GM18508 (cell line): Measurements from ENCODE around the gene CHRFAM7A.
"Not testable (repeated sequence)": the region's sequence is repeated elsewhere in the genome, so short reads cannot be mapped to it uniquely, and the experiment has no call there.

ENCODE experiments used
- ATAC-seq: cut with Tn5 transposase; IDR thresholded peaks from one replicate; pipeline ENCODE4 v1.9.1; 2021; ENCODE audit warnings: moderate number of reproducible peaks; ENCODE audit not compliant: insufficient read depth, unreplicated experiment

Gene CHRFAM7A

GRCh38 chr15:30392766-30393663 lies at the start of gene CHRFAM7A:
TSS of gene CHRFAM7A (minus strand) at chr15:30393540. CDS start at chr15:30383351, 10,189 bp downstream.
- ATAC-seq, result not testable (repeated sequence)

- ATAC-seq, result not testable (repeated sequence)
These were observed 45.0 kb upstream of the CHRFAM7A start for GRCh38 chr15:30438348-30438747.

GRCh38 chr15:30435878-30436277 lies 42.5 kb upstream of the CHRFAM7A start:
- ATAC-seq, result not testable (repeated sequence)

- not testable (repeated sequence) for ATAC-seq
These were observed 27.4 kb upstream of the CHRFAM7A start for GRCh38 chr15:30420723-30421122.

DNA sequence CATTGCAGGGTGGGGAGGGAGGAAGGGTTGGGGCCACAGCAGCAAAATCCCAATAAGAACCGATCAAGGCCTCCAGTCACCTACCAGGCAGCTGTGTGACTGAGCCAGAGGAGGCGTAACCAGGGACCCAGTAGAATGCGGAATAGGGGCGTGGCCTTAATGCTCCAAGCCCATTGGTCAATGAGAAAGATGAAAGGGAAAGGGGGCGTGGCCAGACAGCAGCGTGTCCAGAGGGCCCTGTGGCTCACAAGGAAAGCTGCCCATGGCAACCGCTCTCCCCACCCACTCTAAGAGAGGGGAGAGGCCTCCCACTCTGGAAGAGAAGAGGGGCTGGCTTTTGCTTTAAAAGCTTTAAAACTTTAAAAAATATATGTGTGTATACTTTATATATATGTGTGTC lies 20.8 kb upstream of the CHRFAM7A start, which contains the start of gene GOLGA8R:
Gene GOLGA8R, minus strand, starts transcription at position 101 of the 400 bp plus-strand sequence. Its CDS starts 98 bp downstream, at position 3.
- not testable (repeated sequence) for ATAC-seq

GRCh38 chr15:30407636-30408035 lies 14.3 kb upstream of the CHRFAM7A start:
- ATAC-seq, result not testable (repeated sequence)

GRCh38 chr15:30398988-30399387 lies 5.6 kb upstream of the CHRFAM7A start:
- ATAC-seq, result not testable (repeated sequence)

DNA sequence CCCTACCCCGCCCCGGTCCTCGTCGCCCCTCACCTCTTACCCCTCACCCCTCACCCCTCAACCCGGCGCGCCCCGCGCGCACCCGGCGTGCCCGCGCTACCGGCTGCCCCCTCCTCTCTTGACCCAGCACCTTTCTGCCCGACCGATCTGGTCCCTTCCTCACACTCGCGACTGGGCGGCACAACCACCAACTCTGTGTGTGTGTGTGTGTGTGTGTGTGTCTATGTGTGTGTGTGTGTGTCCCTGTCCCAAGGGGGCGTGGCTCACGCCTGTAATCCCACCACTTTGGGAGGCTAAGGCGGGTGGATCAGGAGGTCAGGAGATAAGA lies 288 bp upstream of the CHRFAM7A start:
- ATAC-seq, result not testable (repeated sequence)

DNA sequence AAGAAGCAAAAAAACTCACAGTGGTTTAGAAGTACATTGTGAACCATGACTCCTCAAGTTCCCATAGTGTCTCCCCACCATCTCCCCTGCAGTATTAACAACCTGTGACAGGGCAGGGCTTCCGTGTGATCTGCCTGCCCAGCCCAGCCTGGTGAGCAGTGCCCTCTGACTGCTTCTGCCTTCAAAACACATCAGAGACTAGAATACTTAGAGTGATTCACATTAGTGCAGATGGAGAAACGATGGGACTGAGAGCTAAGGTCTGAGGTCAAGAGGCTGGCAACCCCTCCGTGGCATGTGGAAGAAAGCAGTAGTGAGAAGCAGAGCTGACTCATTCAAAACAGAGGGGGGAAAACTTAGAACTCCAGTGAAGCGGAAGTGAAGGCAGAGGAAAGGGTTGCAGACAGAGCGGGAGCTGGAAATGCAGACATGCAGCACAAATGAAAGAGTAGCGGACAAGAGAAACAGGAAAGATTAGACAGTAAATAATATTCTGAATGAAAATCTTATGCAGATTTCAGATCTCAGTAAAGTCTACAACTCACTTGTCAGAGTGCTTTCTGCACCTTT lies 6.9 kb downstream of the CHRFAM7A start:
- ATAC-seq, result not testable (repeated sequence)

GRCh38 chr15:30377082-30377413 lies 16.3 kb downstream of the CHRFAM7A start:
- not testable (repeated sequence) for ATAC-seq

DNA sequence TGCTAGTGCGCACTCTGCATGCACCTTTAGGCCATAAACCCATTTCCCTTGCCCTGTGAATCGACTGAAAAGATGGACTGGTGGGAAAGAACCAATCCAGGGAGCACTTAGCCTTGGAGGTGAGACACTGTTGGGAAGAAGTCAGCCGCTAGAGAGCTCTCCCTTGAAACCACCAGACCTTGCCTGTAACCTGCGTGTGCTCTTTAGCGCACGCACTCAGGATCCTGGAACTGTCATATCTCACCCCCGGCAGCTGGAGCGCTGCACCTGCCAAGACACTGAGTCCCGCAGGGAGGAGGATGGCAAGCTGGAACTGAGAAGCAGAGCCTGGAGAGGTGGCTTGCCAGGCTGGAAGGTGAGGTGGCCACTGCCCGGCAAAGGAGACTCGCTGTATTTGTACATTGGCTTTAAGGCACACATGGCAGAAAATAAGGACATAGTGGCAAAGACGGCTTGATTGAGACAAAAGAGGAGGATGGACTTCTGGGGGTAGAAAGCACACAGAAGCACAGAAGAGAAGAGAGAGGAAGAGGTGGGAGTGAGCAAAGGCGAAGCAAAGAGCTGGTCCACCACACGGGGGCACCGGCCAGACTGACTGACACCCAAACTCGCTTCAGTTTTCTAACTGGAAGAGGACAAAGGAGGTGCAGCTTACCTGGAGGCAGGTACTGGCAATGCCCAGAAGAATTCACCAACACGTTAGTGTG lies 16.8 kb downstream of the CHRFAM7A start:
- not testable (repeated sequence) for ATAC-seq

DNA sequence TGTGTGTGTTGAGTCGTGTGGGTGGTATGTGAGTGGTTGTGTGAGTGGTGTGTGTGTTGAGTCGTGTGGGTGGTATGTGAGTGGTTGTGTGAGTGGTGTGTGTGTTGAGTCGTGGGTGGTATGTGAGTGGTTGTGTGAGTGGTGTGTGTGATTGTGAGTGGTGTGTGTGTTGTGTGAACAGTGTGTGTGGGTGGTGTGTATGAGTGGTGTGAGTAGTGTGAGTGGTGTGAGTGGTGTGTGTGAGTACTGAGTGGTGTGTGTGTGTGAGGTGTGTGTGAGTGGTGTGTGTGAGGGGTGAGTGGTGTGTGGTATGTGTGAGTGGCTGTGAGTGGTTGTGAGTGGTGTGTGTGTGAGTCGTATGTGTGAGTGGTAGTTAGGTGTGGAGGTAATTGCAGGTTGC lies 17.5 kb downstream of the CHRFAM7A start:
- ATAC-seq, result not testable (repeated sequence)

DNA sequence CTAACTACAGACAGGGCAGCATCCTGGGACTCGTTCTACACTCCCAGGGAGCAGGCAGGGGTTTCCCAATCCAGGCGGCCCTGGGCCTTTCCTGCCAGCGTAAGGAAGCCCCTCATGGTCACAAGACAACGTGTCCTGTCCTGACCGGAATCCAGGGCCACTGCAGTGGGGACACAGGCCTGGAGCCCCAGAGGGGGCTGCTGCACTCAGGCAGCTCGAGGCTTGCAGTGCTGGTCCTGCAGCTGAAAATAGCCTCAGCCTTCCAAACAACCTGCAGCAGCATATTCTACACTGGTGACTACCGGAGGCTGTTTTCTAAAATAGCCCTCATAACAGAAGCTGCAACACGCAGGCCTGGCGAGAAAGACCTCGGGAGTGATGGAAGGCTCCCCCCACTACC lies 18.5 kb downstream of the CHRFAM7A start:
- ATAC-seq, result not testable (repeated sequence)

DNA sequence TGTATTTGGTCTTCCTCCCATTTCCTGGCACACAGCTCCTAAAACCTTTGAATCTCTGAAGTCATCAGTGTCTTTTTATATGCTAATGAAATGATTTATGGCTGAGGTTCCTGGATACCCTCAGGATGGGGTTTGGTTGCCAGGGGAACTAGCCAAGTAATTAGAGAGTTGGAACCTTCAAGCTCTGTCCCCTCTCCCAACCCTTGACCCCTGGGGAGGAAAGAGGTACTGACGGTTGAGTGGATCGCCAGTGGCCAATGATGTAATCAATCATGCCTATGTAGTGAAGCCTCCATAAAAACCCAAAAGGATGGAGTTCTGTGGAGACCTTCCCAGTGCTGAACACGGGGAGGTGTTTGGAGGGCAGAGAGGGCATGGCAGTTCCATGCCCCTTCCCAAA lies 25.1 kb downstream of the CHRFAM7A start:
- not testable (repeated sequence) for ATAC-seq

GRCh38 chr15:30367246-30367645 lies 26.1 kb downstream of the CHRFAM7A start:
- ATAC-seq, result not testable (repeated sequence)

DNA sequence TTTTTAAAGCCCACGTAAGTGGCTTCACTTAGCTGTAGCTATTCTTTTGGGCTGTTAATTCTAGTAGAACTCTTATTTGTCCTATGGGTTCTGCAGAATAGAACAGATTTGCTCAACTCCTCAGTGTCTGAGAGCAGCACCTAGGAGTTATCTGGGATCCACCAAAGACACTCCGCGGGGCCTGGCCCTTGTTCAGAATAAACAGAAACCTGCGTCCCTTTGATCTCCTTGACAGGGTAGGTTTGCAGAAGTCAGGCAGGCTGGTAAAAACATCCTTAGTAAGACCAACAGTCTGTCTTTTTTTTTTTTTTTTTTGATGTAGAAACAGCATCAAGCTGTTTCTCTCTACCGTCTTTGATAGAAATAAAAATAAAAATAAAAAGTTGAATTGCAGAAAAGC lies 31.9 kb downstream of the CHRFAM7A start:
- ATAC-seq, result not testable (repeated sequence)

GRCh38 chr15:30360990-30361389 lies 32.4 kb downstream of the CHRFAM7A start:
- not testable (repeated sequence) for ATAC-seq

GRCh38 chr15:30355043-30355442 lies 38.3 kb downstream of the CHRFAM7A start:
- not testable (repeated sequence) for ATAC-seq

DNA sequence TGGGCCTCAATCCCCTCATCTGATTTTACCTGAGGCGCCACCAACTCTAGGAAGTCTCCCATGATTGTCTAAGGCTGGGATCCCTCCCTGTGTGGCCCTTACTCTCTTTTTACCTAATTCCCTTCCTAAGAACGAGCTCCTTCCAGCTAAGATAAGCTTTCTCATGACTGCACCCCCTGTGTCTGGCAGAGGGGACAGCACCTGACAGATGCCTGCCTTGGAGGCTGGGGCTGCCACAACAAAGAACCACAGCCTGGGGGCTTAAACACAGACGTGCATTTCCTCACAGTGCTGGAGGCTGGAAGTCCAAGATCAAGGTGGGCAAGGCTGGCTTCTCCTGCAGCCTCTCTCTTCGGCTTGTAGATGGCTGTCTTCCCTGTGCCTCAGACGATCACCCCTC lies 43.5 kb downstream of the CHRFAM7A start:
- not testable (repeated sequence) for ATAC-seq

DNA sequence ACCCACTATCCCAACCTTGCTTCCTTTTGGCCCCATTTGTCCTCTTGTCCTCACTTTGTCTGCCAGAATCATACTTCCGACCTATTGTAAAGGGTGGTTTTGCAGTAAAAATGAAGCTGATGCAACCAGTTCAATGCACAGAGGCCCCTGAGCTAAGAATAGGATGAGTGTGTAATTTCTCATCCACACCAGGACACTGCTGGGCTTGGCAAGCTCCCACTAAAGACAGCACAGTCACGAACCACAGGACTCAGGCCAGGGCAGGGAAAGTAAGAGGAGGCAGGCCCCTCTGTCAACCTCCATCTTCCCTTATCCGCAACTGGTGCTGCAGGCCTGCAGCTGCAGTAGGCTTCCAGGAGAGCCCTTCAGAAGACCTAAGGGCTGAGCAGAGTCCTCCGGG lies 56.8 kb downstream of the CHRFAM7A start:
- not testable (repeated sequence) for ATAC-seq

DNA sequence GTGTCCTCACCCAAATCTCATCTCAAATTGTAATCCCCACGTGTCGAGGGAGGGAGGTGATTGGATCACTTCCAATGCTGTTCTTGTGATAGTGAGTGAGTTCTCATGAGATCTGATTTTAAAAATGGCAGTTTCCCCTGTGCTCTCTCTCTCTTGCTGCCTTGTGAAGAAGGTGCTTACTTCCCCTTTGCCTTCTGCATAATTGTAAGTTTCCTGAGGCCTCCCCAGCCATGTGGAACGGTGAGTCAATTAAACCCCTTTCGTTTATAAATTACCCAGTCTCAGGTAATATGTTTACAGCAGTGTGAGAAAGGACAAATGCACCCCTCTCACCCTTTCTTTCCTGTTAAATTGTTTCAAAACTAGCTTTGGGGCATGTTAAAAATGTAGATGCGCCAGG lies 59.2 kb downstream of the CHRFAM7A start:
- ATAC-seq, result not testable (repeated sequence)
